Activated CD4-positive, alpha-beta memory T cell treated with anti-CD3 and anti-CD28 coated beads for 36 hours (primary cell): ENCODE measurements around the gene DGCR2. TPM values are rescaled to one million over a fixed set of nuclear protein-coding genes. Genes with fewer than 3 reads are reported as not detected.
"Not testable (repeated sequence)": the region's sequence is repeated elsewhere in the genome, so short reads cannot be mapped to it uniquely, and the experiment has no call there.

Experiments used
- CTCF ChIA-PET: fragments of 350-600 bp; sonication (Branson Sonifier 250); formaldehyde crosslinking; loops from one replicate; lab custom pipeline; 2021; ENCODE audit warnings: antibody characterized with exemption, inconsistent platforms; lab: Charles Lee
- POLR2A ChIA-PET: fragments of 350-600 bp; sonication (Branson Sonifier 250); formaldehyde crosslinking; loops from one replicate; lab custom pipeline; 2021; ENCODE audit warnings: antibody characterized with exemption; lab: Charles Lee
- DNase-seq: peaks from one replicate; pipeline ENCODE4 v3.0.0-alpha.2; 2020
- H3K27ac Mint-ChIP-seq: one replicate; pipeline ENCODE4 v1.8.0; 2021; ENCODE audit warnings: mixed read lengths
- H3K27me3 Mint-ChIP-seq: one replicate; pipeline ENCODE4 v1.8.0; 2021; ENCODE audit warnings: mixed read lengths
- H3K36me3 Mint-ChIP-seq: one replicate; pipeline ENCODE4 v1.8.0; 2021; ENCODE audit warnings: mixed read lengths
- H3K4me1 Mint-ChIP-seq: one replicate; pipeline ENCODE4 v1.8.0; 2021; ENCODE audit warnings: low read depth, mixed read lengths
- H3K4me3 Mint-ChIP-seq: one replicate; pipeline ENCODE4 v1.8.0; 2021; ENCODE audit warnings: mild to moderate bottlenecking, mixed read lengths
- H3K9me3 Mint-ChIP-seq: one replicate; pipeline ENCODE4 v1.8.0; 2021; ENCODE audit warnings: mixed read lengths
- intact Hi-C: fragments of 100-400 bp; cut with micrococcal nuclease; formaldehyde crosslinking; loops from one replicate; pipeline ENCODE4 v1.15.1; 2023
- total RNA-seq, 2 experiments: library from RNA; stranded (reverse); gene quantifications; one replicate each; pipeline ENCODE4 v1.2.3, GENCODE V29; 2021

DGCR2 gene
- total RNA-seq, 2 experiments from 2014 or later: 17.4 to 17.6 TPM

- Mint-ChIP-seq H3K36me3 (peaks cover 10% of the 10 kb centered on the region), H3K9me3 (no peaks in the 10 kb centered on the region), H3K27ac (no peak overlapping the region), H3K4me1 (no peaks in the 10 kb centered on the region), H3K4me3 (no peak overlapping the region), H3K27me3 (no peaks in the 10 kb centered on the region)
- DNase-seq: no peak
- intact Hi-C loops: no loop called here
- ChIA-PET CTCF (no interaction called here), POLR2A (no interaction called here)
Measured at GRCh38 chr22:19038728-19039447, 83.3 kb downstream of the DGCR2 start.

GRCh38 chr22:19038164-19038546 lies 84.1 kb downstream of the DGCR2 start:
- CTCF ChIA-PET: interaction anchor here (0.9 kb wide), 1 partner anchor 39 kb away, joined by 4 read pairs; no protein-coding TSS in a partner anchor
- Mint-ChIP-seq H3K36me3 (peaks cover 10% of the 10 kb centered on the region), H3K4me3 (no peak overlapping the region), H3K27ac (no peak overlapping the region), H3K27me3 (no peaks in the 10 kb centered on the region), H3K9me3 (no peaks in the 10 kb centered on the region), H3K4me1 (no peaks in the 10 kb centered on the region)
- intact Hi-C loops: no loop called here
- POLR2A ChIA-PET: no interaction called here
- no peak for DNase-seq

GRCh38 chr22:19037282-19038163 lies 84.7 kb downstream of the DGCR2 start:
- no peak for DNase-seq
- CTCF ChIA-PET: interaction anchor here (0.9 kb wide), 1 partner anchor 39 kb away, joined by 4 read pairs; no protein-coding TSS in a partner anchor

GRCh38 chr22:19036523-19037273 lies 85.5 kb downstream of the DGCR2 start:
- Mint-ChIP-seq H3K9me3 (no peaks in the 10 kb centered on the region), H3K36me3 (peaks cover 4% of the 10 kb centered on the region), H3K4me1 (no peaks in the 10 kb centered on the region), H3K27ac (no peak overlapping the region), H3K4me3 (no peak overlapping the region), H3K27me3 (no peaks in the 10 kb centered on the region)
- intact Hi-C loops: no loop called here
- ChIA-PET CTCF (no interaction called here), POLR2A (no interaction called here)
- DNase-seq: no peak

More at GRCh38 chr22:19037282-19038163, 84.7 kb downstream of the DGCR2 start:
- H3K27ac Mint-ChIP-seq: no peak overlapping the region
- no peaks in the 10 kb centered on the region for H3K27me3 Mint-ChIP-seq
- POLR2A ChIA-PET: no interaction called here
- no peak overlapping the region for H3K4me3 Mint-ChIP-seq
- H3K4me1 Mint-ChIP-seq: no peaks in the 10 kb centered on the region
- H3K9me3 Mint-ChIP-seq: no peaks in the 10 kb centered on the region
- peaks cover 9% of the 10 kb centered on the region for H3K36me3 Mint-ChIP-seq
- intact Hi-C loops: no loop called here

- Mint-ChIP-seq H3K27me3 (no peaks in the 10 kb centered on the region), H3K36me3 (peaks cover 3% of the 10 kb centered on the region), H3K4me3 (no peak overlapping the region), H3K4me1 (no peaks in the 10 kb centered on the region), H3K27ac (no peak overlapping the region), H3K9me3 (no peaks in the 10 kb centered on the region)
- POLR2A ChIA-PET: no interaction called here
- no peak for DNase-seq
- CTCF ChIA-PET: no interaction called here
- intact Hi-C loops: no loop called here
Measured at GRCh38 chr22:19036229-19036522, 86.0 kb downstream of the DGCR2 start.

DNA sequence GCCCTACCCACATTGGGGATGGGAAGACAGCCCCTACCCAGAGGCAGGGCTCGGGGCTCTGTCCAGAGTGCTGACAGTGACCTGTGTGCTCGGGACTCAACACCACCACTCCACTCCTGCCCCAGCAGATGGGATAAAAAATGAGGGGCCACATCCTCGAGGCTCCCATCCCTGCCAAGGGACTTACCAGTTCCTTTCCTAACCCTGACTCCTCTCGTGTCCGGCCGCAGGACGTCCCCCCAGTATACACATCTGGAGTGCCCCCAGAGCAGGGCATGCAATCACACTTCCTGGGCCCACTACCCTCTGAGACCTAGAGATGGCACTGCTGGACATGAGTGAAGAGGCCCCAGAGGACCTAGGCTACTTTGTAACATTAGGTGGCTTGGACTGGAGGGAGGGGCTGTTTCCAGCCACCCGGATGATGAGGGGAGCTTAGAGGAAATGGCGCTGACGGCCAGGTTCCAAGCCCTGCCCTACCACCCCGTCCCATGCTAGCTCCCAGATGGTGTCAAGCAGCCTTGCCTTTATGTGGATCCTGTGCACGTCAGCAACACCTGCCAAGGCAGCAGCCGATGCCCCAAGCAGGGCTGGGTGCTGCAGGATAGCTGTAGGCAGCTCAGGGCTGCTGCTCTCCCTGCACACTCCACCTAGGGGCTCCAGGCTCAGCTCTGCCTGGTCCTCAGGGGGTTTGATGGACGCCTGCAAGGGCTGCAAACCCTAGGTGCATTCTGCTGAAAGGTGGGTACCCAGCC lies 86.6 kb downstream of the DGCR2 start:
- intact Hi-C loops: no loop called here
- ChIA-PET POLR2A (no interaction called here), CTCF (no interaction called here)
- Mint-ChIP-seq H3K36me3 (peaks cover 3% of the 10 kb centered on the region), H3K27me3 (peaks cover 3% of the 10 kb centered on the region), H3K9me3 (no peaks in the 10 kb centered on the region), H3K4me1 (no peaks in the 10 kb centered on the region), H3K27ac (no peak overlapping the region), H3K4me3 (no peak overlapping the region)
- DNase-seq: no peak

DNA sequence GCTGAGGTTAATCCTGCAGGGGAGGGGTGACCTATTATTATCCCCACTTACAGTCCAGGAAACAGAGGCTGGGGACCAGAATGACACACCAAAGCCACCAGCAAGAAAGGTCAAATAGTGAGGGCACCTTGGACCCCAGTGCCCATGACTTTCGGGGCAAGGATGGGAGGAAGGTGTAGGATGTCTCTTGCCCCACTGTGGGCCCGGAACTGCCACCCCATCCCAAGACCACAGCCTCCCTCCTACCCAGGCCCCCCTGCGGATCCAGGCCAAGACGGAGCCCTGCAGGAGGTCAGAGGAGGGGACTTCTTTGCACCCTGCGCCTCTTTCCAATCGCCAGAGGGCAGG lies 87.1 kb downstream of the DGCR2 start:
- H3K4me1 Mint-ChIP-seq, H3K4me3 Mint-ChIP-seq, intact Hi-C loops, CTCF ChIA-PET, H3K9me3 Mint-ChIP-seq, H3K27ac Mint-ChIP-seq, H3K27me3 Mint-ChIP-seq, DNase-seq, H3K36me3 Mint-ChIP-seq, POLR2A ChIA-PET: not testable (repeated sequence)

DNA sequence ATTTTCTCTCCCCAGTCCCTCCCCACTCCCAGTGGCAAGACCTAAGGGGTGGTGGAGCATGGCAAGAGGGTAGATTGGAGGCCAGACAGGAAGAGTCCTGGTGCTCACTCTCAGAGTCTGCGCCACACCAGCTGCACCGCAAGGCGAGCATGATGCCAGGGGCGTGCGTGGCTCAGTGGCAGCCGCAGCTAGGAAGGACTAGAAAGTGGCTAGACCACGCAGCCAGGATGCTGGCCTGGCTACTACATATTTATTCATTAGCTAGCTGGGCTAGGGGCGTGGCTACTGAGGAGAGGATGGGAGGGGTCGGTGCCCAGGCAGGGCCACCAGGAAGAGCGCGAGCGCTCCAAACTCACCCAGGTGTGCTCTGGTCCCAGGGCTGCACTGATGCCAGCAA lies 87.5 kb downstream of the DGCR2 start:
- CTCF ChIA-PET, DNase-seq, H3K36me3 Mint-ChIP-seq, intact Hi-C loops, H3K27me3 Mint-ChIP-seq, H3K9me3 Mint-ChIP-seq, H3K4me3 Mint-ChIP-seq, H3K4me1 Mint-ChIP-seq, POLR2A ChIA-PET, H3K27ac Mint-ChIP-seq: not testable (repeated sequence)

GRCh38 chr22:19034031-19034723 lies 88.0 kb downstream of the DGCR2 start:
- POLR2A ChIA-PET, intact Hi-C loops, CTCF ChIA-PET, H3K4me1 Mint-ChIP-seq, H3K4me3 Mint-ChIP-seq, H3K36me3 Mint-ChIP-seq, H3K9me3 Mint-ChIP-seq, DNase-seq, H3K27ac Mint-ChIP-seq, H3K27me3 Mint-ChIP-seq: not testable (repeated sequence)

DNA sequence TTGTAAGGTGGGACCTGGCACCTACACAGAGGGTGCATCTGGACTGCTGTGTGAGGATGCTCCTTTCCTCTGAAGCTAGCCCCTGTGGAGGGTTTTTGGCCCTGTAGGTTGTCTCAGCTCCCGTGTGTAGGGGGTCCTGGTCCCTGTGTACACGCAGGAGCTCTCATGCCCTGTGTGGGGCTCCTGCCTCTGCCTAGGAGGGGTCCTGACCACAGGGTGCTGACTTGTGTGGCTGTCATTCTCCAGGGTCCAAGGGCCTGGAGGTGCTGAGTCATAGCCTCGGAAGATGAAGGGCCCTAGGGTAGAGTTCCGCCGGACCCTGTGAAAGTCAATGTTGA lies 88.7 kb downstream of the DGCR2 start:
- H3K4me3 Mint-ChIP-seq, H3K9me3 Mint-ChIP-seq, H3K4me1 Mint-ChIP-seq, POLR2A ChIA-PET, CTCF ChIA-PET, H3K36me3 Mint-ChIP-seq, intact Hi-C loops, DNase-seq, H3K27ac Mint-ChIP-seq: not testable (repeated sequence)
- peaks cover 10% of the 10 kb centered on the region for H3K27me3 Mint-ChIP-seq

DNA sequence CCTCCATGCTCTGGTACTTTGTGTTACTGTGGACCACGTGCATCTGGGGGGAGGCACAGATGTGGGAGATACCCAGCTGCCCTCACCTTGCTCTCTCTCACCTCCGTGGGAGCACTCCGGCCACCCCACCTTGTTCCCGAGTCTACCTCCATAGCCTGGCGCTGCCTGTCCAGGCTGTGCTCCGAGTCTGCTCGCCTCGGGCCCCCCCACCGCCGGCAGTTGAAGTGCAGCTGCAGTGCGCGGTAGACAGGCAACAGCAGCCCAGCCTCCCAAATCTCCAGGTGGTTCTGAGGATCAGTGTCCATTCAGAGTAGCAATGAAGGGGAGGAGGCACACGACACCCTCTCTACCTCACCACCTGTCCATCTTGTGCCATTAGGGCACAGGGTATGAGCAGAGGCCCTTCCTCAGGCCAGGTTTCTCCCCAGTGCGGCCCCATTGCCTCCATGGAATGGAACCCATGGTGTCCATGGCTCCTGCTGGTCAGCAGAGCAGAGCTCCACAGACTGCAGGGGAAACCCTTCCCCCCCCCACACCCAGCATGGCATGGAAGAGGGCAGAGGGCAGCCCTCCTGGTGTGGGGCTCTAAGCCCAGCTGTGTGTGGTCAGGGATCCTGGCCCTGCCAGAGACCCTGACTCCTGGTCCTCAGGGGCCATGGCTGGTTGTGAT lies 89.2 kb downstream of the DGCR2 start:
- intact Hi-C loops, H3K36me3 Mint-ChIP-seq, POLR2A ChIA-PET, CTCF ChIA-PET, H3K9me3 Mint-ChIP-seq, H3K4me1 Mint-ChIP-seq, H3K4me3 Mint-ChIP-seq, H3K27ac Mint-ChIP-seq: not testable (repeated sequence)
- DNase-seq: peak; percentile 6
- peaks cover 10% of the 10 kb centered on the region for H3K27me3 Mint-ChIP-seq
